H1 (cell line): ENCODE data around the gene ZFHX2. TPM values are rescaled to one million over a fixed set of nuclear protein-coding genes. Genes with fewer than 3 reads are reported as not detected.

Experiments
- CTCF ChIA-PET: fragments of 300-600 bp; sonication (Branson Sonifier 250); formaldehyde crosslinking; loops from one replicate; lab custom pipeline; 2021; ENCODE audit not compliant: partially characterized antibody; lab: Charles Lee
- POLR2A ChIA-PET: fragments of 300-600 bp; sonication (Branson Sonifier 250); formaldehyde crosslinking; loops from one replicate; lab custom pipeline; 2021; ENCODE audit warnings: inconsistent platforms; ENCODE audit not compliant: partially characterized antibody; lab: Charles Lee
- DNase-seq, 2 experiments: peaks; one replicate each; pipeline versions ENCODE4 v3.0.0 to v3.0.0-alpha.2; 2010 to 2022; ENCODE audit warnings: low spot score in 2 of 2, low read depth in 1 of 2, mixed read lengths in 1 of 2
- FAIRE-seq: peaks from 2 replicates; lab custom pipeline; 2011; peaks lifted over from hg19 to GRCh38; lab: Jason Lieb, UNC
- H2AFZ ChIP-seq: 2 replicates; pipeline ENCODE4 v1.8.1; 2012; ENCODE audit warnings: low read length, inconsistent platforms
- H2AK5ac ChIP-seq: 2 replicates; pipeline ENCODE4 v1.6.1; 2013; ENCODE audit warnings: low read depth, low read length
- H2BK120ac ChIP-seq: replicated peaks from 2 replicates; pipeline ENCODE3; 2013; ENCODE audit warnings: low read depth, low read length, inconsistent platforms
- H2BK12ac ChIP-seq: 2 replicates; pipeline ENCODE4 v1.6.1; 2013; ENCODE audit warnings: low read depth, low read length
- H2BK15ac ChIP-seq: 2 replicates; pipeline ENCODE4 v1.6.1; 2013; ENCODE audit warnings: low read length
- H2BK20ac ChIP-seq: 2 replicates; pipeline ENCODE4 v1.6.1; 2013; ENCODE audit warnings: low read length
- H2BK5ac ChIP-seq: 2 replicates; pipeline ENCODE4 v1.6.1; 2013; ENCODE audit warnings: low read depth, low read length
- H3K14ac ChIP-seq: 2 replicates; pipeline ENCODE4 v1.6.1; 2013; ENCODE audit warnings: inconsistent platforms; ENCODE audit not compliant: insufficient read length
- H3K18ac ChIP-seq: 2 replicates; pipeline ENCODE4 v1.6.1; 2013; ENCODE audit warnings: low read length; ENCODE audit errors: extremely low read depth
- H3K23ac ChIP-seq: 2 replicates; pipeline ENCODE4 v1.6.1; 2013; ENCODE audit warnings: inconsistent platforms; ENCODE audit not compliant: insufficient read length
- H3K23me2 ChIP-seq: 2 replicates; pipeline ENCODE4 v1.6.1; 2013; ENCODE audit warnings: low read depth, low read length
- H3K27ac ChIP-seq: 2 replicates; pipeline ENCODE4 v1.6.1; 2011; ENCODE audit warnings: low read depth, low read length, inconsistent platforms
- H3K27me3 ChIP-seq, 4 experiments: replicated peaks in 1 of 4; 1 replicate in 1 of 4; 2 replicates in 3 of 4; pipeline versions ENCODE4 v1.6.1 to v1.8.1; 2011 to 2013; ENCODE audit warnings: low read length in 3 of 4, mild to moderate bottlenecking in 3 of 4, inconsistent platforms in 2 of 4, mixed read lengths in 2 of 4, moderate library complexity in 1 of 4; ENCODE audit not compliant: control insufficient read depth in 3 of 4, insufficient read depth in 3 of 4; ENCODE audit errors: extremely low read depth in 1 of 4
- H3K36me3 ChIP-seq, 4 experiments: 2 replicates each; pipeline versions ENCODE4 v1.6.1 to v1.8.1; 2011 to 2013; ENCODE audit warnings: mild to moderate bottlenecking in 4 of 4, low read length in 3 of 4, moderate library complexity in 2 of 4, control low read depth in 1 of 4, inconsistent platforms in 1 of 4; ENCODE audit not compliant: insufficient read depth in 4 of 4, control insufficient read depth in 2 of 4
- H3K4ac ChIP-seq: replicated peaks from 2 replicates; pipeline ENCODE3; 2013; ENCODE audit warnings: low read length, low read depth, mixed read lengths, inconsistent platforms; ENCODE audit not compliant: insufficient read length
- H3K4me1 ChIP-seq, 4 experiments: replicated peaks in 1 of 4; 1 replicate in 1 of 4; 2 replicates in 3 of 4; pipeline versions ENCODE4 v1.6.1 to v1.8.1; 2011 to 2013; ENCODE audit warnings: low read length in 3 of 4, inconsistent platforms in 2 of 4, mixed read lengths in 1 of 4; ENCODE audit not compliant: insufficient read depth in 4 of 4, control insufficient read depth in 3 of 4
- H3K4me2 ChIP-seq, 2 experiments: 2 replicates each; pipeline versions ENCODE4 v1.6.1 to v1.8.1; 2011 to 2013; ENCODE audit warnings: low read depth in 2 of 2, low read length in 2 of 2, control low read depth in 1 of 2, inconsistent platforms in 1 of 2, mild to moderate bottlenecking in 1 of 2; ENCODE audit not compliant: insufficient read depth in 1 of 2
- H3K4me3 ChIP-seq, 4 experiments: fragments of 200-600, 300-600 bp in 1 of 4; sonication (generic), shearing (Covaris generic), sonication (Bioruptor Twin) in 1 of 4; 2 replicates each; pipeline versions ENCODE4 v1.5.1 to v1.8.1; 2011 to 2016; ENCODE audit warnings: low read length in 4 of 4, low read depth in 3 of 4, control low read depth in 2 of 4, inconsistent platforms in 2 of 4, mild to moderate bottlenecking in 2 of 4, mixed read lengths in 1 of 4, moderate library complexity in 1 of 4; ENCODE audit not compliant: insufficient read depth in 2 of 4; ENCODE audit errors: extremely low read depth in 1 of 4
- H3K56ac ChIP-seq: replicated peaks from 2 replicates; pipeline ENCODE3; 2013; ENCODE audit warnings: low read depth, mild to moderate bottlenecking, mixed read lengths, low read length, inconsistent platforms; ENCODE audit not compliant: insufficient read length
- H3K79me1 ChIP-seq: 2 replicates; pipeline ENCODE4 v1.6.1; 2013; ENCODE audit warnings: low read depth, low read length, control low read depth
- H3K79me2 ChIP-seq, 2 experiments: 2 replicates each; pipeline versions ENCODE4 v1.6.1 to v1.8.1; 2012 to 2013; ENCODE audit warnings: low read length in 2 of 2, mild to moderate bottlenecking in 2 of 2, inconsistent platforms in 1 of 2; ENCODE audit not compliant: insufficient read depth in 2 of 2, control insufficient read depth in 1 of 2
- H3K9ac ChIP-seq, 4 experiments: replicated peaks in 1 of 4; 1 replicate in 1 of 4; 2 replicates in 3 of 4; pipeline versions ENCODE4 v1.6.1 to v1.8.1; 2011 to 2013; ENCODE audit warnings: low read depth in 3 of 4, low read length in 3 of 4, control low read depth in 2 of 4, mild to moderate bottlenecking in 2 of 4, moderate library complexity in 2 of 4, inconsistent platforms in 1 of 4; ENCODE audit errors: extremely low read depth in 1 of 4
- H3K9me3 ChIP-seq, 2 experiments: 2 replicates each; pipeline versions ENCODE4 v1.6.1 to v1.8.1; 2012 to 2013; ENCODE audit warnings: mild to moderate bottlenecking in 2 of 2, moderate library complexity in 2 of 2, control low read depth in 1 of 2, inconsistent platforms in 1 of 2, low read depth in 1 of 2, low read length in 1 of 2, mixed read lengths in 1 of 2; ENCODE audit not compliant: insufficient read depth in 2 of 2
- H4K20me1 ChIP-seq, 2 experiments: replicated peaks in 1 of 2; 2 replicates each; pipeline versions ENCODE3 to v1.8.1; 2011 to 2013; ENCODE audit warnings: inconsistent platforms in 2 of 2, low read length in 2 of 2, mild to moderate bottlenecking in 1 of 2; ENCODE audit not compliant: insufficient read depth in 2 of 2, control insufficient read depth in 1 of 2
- H4K5ac ChIP-seq: 2 replicates; pipeline ENCODE4 v1.6.1; 2013; ENCODE audit warnings: low read length, low read depth, mixed read lengths, inconsistent platforms; ENCODE audit not compliant: insufficient read length
- H4K8ac ChIP-seq: 2 replicates; pipeline ENCODE4 v1.8.0; 2013; ENCODE audit warnings: mild to moderate bottlenecking, moderate library complexity, low read length, inconsistent platforms; ENCODE audit not compliant: insufficient read depth; ENCODE audit errors: extremely low read depth
- H4K91ac ChIP-seq: replicated peaks from 2 replicates; pipeline ENCODE3; 2013; ENCODE audit warnings: low read length, mixed read lengths, inconsistent platforms; ENCODE audit not compliant: insufficient read length
- POLR2AphosphoS5 ChIP-seq: IDR thresholded peaks from 2 replicates; pipeline ENCODE4 v1.6.1; 2011; ENCODE audit warnings: low read depth, low read length
- RNF2 ChIP-seq: fragments of 200-900, 300-1000 bp; sonication (generic); IDR thresholded peaks from 2 replicates; pipeline ENCODE4 v1.7.1; 2016; ENCODE audit warnings: borderline replicate concordance, low read depth, mild to moderate bottlenecking, antibody characterized with exemption, low read length; ENCODE audit not compliant: poor library complexity, severe bottlenecking; ENCODE audit errors: missing control alignments
- WGBS, 2 experiments: shearing (Covaris generic) in 1 of 2; methylation state at CpG; one replicate each; pipeline versions ENCODE4 v1.1.6 to v1.1.7; 2013 to 2015; ENCODE audit warnings: low lambda C conversion rate in 2 of 2, mixed read lengths in 2 of 2, inconsistent platforms in 1 of 2, low coverage in 1 of 2, missing lambda C conversion rate in 1 of 2; ENCODE audit not compliant: insufficient replicate concordance in 2 of 2, insufficient coverage in 1 of 2, insufficient read length in 1 of 2; ENCODE audit errors: extremely low coverage in 1 of 2, missing lambda C conversion rate in 1 of 2; 5-methylcytosine and 5-hydroxymethylcytosine counted together
- polyA plus RNA-seq, 7 experiments: library from polyadenylated mRNA; depleted of rRNA in 3 of 7; stranded (reverse) in 5 of 7; unstranded in 2 of 7; fragments of >200 nt in 5 of 7; fragments of 200-250 nt in 2 of 7; gene quantifications; 1 replicate in 5 of 7; 2 replicates in 1 of 7; 4 replicates in 1 of 7; pipeline versions ENCODE4 v1.2.1 to v1.2.3, GENCODE V29; 2011 to 2013; ENCODE audit warnings: missing spikeins in 2 of 7, mixed read lengths in 2 of 7
- total RNA-seq: library from RNA; stranded (reverse); fragmentation: NEBNext Ultra II Directional; extraction: Animal tissue kit (Norgen Biotek cat#: 25700); gene quantifications from 2 replicates; pipeline ENCODE4 v1.2.1, GENCODE V29; 2021

The ZFHX2 gene
- total and polyA plus RNA-seq, 2 of the 8 experiments (the other 6 are each of a cell fraction or from before 2014, with no cell fraction given) = 2.7 to 27.0 TPM

GRCh38 chr14:23521785-23522640, 29.6 kb downstream of the ZFHX2 start:
- Histone ChIP-seq H2BK5ac (no peak overlapping the region), H3K27ac (no peak overlapping the region), H2AFZ (no peak overlapping the region), H3K4me3 (no peak overlapping the region), H3K27me3 (no peaks in the 10 kb centered on the region), H4K5ac (no peak overlapping the region), H2BK15ac (no peak overlapping the region), H2BK120ac (no peak overlapping the region), H3K14ac (no peak overlapping the region), H3K23me2 (no peaks in the 10 kb centered on the region), H3K9ac (no peak overlapping the region), H3K36me3 (peaks cover 0 to 31% (median 14%) of the 10 kb centered on the region in 4 experiments), H3K4me2 (no peak overlapping the region), H3K79me2 (no peaks in the 10 kb centered on the region), H3K23ac (no peak overlapping the region), H2BK12ac (no peak overlapping the region), H4K20me1 (no peaks in the 10 kb centered on the region), H2BK20ac (no peak overlapping the region), H3K79me1 (no peaks in the 10 kb centered on the region), H3K56ac (no peak overlapping the region), H3K9me3 (no peaks in the 10 kb centered on the region), H2AK5ac (no peak overlapping the region; the same call in 1 of the 2 replicates), H4K8ac (no peak overlapping the region; the same call in 1 of the 2 replicates), H3K18ac (no peak overlapping the region), H3K4ac (no peak overlapping the region), H4K91ac (no peak overlapping the region), H3K4me1 (peaks cover 7 to 13% (median 10%) of the 10 kb centered on the region in 4 experiments)
- 92% methylated on average over 18 of the region's 20 CpGs; no CpG with 5 or more reads in 1 of the 2 experiments for WGBS, 2 experiments
- ChIA-PET POLR2A (interaction anchor here (0.9 to 52.7 kb wide), 5 partner anchors 7 to 44 kb away, joined by 3 to 1523 read pairs (median 12); partner anchors contain the start of genes AP1G2, THTPA and ZFHX2), CTCF (interaction anchor here (0.6 to 70.5 kb wide), 10 partner anchors 9 to 399 kb away, joined by 3 to 2092 read pairs (median 6); partner anchors contain the start of genes AP1G2, NGDN, THTPA and ZFHX2)
- FAIRE-seq = no peak
- DNase-seq = no peak
- TF ChIP-seq RNF2 = no peak
- TF ChIP-seq POLR2AphosphoS5 = peak; percentile 34; the same call in 1 of the 2 replicates
